ENCODE measurements around the gene MRPS11.

- TF ChIP-seq CTCF (IDR thresholded peaks at IDR 0.05 in 2 of 3, conservative IDR thresholded peaks at IDR 0.05 in 1 of 3; ENCODE audit: borderline replicate concordance in 1 of 3, insufficient read depth in 1 of 3, low read depth in 2 of 3, low read length in 2 of 3) (no peak), EZH2phosphoT487 (IDR thresholded peaks at IDR 0.05; ENCODE audit: borderline replicate concordance) (no peak), POLR2AphosphoS5 (IDR thresholded peaks at IDR 0.05; ENCODE audit: low read depth, low read length) (no peak), POLR2A (IDR thresholded peaks at IDR 0.05; ENCODE audit: borderline replicate concordance, extremely low read depth, insufficient read depth, insufficient read length) (no peak), CBX3 (IDR thresholded peaks at IDR 0.05; ENCODE audit: low read depth) (no peak), EZH2 (IDR thresholded peaks at IDR 0.05) (no peak), SIN3A (IDR thresholded peaks at IDR 0.05; ENCODE audit: low read depth) (no peak), YY1 (IDR thresholded peaks at IDR 0.05; ENCODE audit: extremely low read depth, insufficient replicate concordance, low read depth, low read length) (no peak), SP1 (IDR thresholded peaks at IDR 0.05; ENCODE audit: low read depth) (no peak), CEBPB (IDR thresholded peaks at IDR 0.05; ENCODE audit: low read depth) (no peak), JUND (IDR thresholded peaks at IDR 0.05) (no peak)
- TF ChIP-seq, protein P1, sequence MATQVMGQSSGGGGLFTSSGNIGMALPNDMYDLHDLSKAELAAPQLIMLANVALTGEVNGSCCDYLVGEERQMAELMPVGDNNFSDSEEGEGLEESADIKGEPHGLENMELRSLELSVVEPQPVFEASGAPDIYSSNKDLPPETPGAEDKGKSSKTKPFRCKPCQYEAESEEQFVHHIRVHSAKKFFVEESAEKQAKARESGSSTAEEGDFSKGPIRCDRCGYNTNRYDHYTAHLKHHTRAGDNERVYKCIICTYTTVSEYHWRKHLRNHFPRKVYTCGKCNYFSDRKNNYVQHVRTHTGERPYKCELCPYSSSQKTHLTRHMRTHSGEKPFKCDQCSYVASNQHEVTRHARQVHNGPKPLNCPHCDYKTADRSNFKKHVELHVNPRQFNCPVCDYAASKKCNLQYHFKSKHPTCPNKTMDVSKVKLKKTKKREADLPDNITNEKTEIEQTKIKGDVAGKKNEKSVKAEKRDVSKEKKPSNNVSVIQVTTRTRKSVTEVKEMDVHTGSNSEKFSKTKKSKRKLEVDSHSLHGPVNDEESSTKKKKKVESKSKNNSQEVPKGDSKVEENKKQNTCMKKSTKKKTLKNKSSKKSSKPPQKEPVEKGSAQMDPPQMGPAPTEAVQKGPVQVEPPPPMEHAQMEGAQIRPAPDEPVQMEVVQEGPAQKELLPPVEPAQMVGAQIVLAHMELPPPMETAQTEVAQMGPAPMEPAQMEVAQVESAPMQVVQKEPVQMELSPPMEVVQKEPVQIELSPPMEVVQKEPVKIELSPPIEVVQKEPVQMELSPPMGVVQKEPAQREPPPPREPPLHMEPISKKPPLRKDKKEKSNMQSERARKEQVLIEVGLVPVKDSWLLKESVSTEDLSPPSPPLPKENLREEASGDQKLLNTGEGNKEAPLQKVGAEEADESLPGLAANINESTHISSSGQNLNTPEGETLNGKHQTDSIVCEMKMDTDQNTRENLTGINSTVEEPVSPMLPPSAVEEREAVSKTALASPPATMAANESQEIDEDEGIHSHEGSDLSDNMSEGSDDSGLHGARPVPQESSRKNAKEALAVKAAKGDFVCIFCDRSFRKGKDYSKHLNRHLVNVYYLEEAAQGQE (IDR thresholded peaks at IDR 0.05; ENCODE audit: low read depth), result no peak
Observed at GRCh38 chr15:88426304-88426703, 41.2 kb upstream of the MRPS11 start.

All from HCT116 (cell line).